Activated naive CD4-positive, alpha-beta T cell treated with anti-CD3 and anti-CD28 coated beads, Interleukin-2, amount 50 U/mL, for 16 hours (primary cell): ENCODE measurements around the gene CEACAM19.
A peak's percentile ranks its signal among the peaks of the same experiment; 100 is the strongest.
"Not testable (repeated sequence)": the region's sequence is repeated elsewhere in the genome, so short reads cannot be mapped to it uniquely, and the experiment has no call there.

Experiments
- DNase-seq: peaks from one replicate; pipeline ENCODE4 v3.0.0-alpha.2; 2020

CEACAM19 gene

DNA sequence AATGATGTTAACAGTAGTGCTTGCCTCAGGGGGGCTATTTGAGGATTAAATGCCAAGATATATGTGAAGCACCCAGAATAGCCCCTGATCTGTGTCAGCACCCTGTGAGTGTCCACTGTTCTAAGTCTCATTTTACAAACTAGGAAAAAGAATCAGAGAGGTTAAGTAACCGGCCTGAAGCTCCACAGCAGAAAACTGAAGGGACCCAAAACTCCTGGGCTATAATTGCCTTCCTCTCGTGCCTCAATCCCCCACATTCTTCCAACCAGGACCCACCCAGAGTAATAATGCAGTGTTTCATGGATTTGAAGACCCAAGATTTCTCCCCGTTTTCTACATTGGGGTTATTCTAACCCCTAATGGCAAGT lies 25.2 kb upstream of the CEACAM19 start:
- DNase-seq = no peak

DNA sequence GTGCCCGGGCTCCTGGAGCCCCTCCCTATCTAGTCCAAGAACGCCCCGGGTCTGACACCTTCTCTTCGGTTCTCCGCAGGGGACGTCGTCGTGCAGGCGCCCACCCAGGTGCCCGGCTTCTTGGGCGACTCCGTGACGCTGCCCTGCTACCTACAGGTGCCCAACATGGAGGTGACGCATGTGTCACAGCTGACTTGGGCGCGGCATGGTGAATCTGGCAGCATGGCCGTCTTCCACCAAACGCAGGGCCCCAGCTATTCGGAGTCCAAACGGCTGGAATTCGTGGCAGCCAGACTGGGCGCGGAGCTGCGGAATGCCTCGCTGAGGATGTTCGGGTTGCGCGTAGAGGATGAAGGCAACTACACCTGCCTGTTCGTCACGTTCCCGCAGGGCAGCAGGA lies 24.1 kb upstream of the CEACAM19 start:
- DNase-seq = no peak

DNA sequence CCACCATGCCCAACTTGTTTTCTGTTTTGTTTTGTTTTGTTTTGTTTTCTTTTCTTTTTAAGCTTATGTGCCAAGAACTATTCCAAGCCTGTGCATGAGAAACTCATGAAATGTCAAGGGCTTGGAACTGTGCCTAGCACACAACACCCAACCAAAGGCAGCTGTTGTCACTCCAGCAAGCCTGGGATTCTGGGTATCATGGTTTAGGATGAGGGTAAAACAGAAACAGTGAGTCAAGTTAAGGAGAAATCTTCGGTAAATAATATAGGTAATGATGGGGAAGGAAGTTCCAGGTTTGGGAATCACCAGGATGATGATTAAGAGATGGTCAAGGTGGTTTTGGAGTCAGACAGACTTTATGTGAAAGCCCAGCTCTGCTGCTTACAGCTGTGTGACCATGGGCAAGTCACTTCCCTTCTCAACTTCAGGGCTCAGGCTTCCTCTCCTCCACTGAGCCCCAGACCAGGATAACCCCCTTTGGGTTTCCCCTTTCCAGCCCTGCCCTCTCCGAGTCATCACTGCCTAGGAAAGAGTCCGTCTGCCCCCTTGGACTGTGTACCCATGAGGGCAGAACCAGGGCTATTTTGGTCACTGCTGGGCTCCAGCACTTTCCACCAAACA lies 22.5 kb upstream of the CEACAM19 start:
- no peak for DNase-seq

DNA sequence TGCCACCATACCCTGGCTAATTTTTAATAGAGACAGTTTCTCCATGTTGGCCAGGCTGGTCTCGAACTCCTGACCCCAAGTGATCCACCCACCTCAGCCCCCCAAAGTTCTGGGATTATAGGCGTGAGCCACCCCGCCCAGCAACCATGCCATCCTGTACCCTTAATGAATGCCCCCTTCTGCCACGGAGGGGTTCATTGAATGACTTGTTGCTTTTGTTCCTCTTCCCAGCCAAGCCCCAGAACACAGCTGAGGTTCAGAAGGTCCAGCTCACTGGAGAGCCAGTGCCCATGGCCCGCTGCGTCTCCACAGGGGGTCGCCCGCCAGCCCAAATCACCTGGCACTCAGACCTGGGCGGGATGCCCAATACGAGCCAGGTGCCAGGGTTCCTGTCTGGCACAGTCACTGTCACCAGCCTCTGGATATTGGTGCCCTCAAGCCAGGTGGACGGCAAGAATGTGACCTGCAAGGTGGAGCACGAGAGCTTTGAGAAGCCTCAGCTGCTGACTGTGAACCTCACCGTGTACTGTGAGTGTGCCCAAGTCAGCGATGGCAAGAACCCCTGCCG lies 21.6 kb upstream of the CEACAM19 start:
- DNase-seq = no peak

DNA sequence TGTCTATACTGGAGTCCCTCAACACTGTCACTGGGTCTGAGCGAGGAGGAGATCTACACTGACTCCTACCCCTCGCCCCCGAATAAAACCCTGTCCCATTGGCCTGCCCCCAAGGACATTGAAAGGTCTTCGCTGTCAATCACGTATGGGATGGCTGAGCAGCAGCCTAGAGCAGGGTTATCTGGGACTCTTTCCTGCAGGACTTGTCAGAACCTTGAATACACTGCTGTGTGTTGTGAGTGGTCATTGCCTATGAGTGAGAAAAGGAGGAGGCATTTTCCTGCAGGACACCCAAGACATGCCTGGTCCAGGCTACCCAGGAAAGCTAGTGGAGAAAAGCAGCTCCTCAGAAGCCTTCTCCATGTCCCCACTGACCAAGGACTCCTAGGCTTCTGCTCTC lies 17.9 kb upstream of the CEACAM19 start:
- DNase-seq = no peak

DNA sequence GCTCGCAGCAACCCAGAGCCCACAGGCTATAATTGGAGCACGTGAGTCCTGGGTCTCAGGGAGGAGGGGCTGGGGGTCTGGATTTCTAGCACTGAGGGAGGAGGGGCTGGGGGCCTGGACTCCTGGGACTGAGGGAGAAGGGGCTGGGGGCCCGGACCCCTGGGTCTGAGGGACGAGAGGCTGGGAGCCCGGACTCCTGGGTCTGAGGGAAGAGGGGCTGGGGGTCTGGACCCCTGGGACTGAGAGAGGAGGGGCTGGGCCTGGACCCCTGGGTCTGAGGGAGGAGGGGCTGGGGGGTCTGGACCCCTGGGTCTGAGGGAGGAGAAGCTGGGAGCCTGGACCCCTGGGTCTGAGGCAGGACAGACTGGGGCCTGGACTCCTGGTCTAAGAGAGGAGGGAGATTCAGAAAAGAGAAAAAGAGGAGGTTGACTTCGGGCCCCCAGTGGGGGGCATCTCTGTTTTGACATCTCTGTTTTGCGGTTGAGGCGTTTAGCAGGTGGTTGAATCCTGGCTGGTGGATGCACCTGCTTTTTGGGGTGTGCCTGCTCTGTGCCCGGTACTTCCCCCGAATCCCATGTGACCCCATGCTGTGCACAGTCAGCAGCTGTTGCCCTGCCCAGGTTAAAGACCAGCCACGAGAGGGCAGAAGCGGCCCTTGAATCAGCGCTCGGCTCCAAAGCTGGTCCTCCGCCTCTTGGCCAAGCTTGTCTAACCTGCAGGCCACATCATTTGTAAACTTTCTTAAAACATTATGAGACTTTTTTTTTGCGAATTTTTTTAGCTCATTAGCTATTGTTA lies 17.1 kb upstream of the CEACAM19 start:
- peak; percentile 67 for DNase-seq

DNA sequence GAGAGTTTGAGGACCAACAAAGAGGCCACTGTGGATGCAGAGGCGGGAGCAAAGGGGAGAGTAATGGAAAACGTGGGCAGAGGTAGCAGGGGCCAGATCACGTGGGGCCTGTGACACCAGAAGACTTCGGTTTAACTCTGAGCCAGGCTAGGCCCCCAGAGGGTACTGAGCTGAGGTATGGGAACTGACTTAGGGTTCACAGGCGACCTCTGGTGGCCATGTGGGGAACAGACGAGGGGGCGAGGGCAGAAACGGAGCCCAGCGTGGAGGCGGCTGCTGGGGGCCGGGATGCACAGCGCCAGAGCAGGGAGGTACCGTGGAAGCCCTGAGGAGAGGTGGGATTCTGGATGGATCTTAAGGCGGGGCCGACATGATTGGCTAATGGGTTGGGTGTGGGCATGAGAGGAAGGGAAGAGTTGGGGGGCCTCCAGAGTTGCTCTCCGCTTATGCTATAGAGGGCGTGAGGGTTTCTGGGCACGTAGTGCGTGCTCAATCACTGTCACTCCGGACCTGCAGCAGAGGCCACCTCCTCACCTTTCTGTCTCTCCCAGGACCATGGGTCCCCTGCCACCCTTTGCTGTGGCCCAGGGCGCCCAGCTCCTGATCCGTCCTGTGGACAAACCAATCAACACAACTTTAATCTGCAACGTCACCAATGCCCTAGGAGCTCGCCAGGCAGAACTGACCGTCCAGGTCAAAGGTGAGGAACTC lies 13.9 kb upstream of the CEACAM19 start:
- DNase-seq = peak; percentile 73

DNA sequence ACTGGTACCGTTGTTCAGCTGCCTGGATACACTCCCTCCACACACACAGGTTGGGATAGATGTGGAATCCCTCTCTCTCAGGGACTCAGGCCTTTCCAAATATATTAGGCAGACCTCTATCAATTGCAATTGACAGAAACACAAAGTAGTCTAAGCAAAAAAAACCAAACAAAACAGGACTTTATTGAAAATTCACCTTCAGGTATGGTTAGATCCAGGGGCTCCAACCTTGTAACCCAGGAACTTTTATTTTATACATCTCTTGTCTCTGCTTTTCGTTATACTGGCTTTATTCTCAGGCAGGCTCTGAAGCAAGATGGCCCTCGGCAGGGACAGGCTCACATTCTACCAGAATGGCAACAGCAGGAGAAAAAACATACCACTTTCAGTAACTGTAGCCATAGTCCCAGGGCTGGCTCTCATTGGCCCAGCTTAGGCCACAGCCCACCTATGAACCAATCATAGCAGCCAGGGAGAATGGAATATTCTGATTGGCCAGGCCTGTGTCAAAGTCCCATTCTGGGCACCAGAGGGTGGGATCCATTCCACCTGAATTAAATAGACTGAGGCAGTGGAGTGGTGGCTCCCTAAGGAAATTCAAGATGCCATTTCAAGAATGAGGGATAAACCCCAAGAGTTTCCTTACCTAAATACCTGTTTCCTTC lies 13.1 kb upstream of the CEACAM19 start:
- DNase-seq = no peak

DNA sequence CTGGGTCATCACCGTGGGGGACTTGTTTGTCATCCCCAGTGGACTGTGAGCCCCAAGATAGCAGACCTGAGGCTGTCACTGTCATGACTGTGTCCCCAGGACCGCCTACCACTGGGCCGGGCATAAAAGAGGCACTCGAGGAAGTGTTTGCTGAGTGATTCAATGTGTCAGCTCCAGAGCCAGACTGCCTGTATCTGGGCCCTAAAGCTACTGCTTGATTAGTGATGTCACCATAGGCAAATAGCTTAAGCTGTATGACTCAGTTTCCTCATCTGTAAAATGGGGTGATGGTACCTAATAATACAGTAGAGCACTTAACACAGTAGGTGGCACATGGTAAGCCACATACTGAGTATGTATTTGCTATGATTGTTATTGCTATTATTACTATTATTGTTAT lies 11.2 kb upstream of the CEACAM19 start:
- DNase-seq = no peak

DNA sequence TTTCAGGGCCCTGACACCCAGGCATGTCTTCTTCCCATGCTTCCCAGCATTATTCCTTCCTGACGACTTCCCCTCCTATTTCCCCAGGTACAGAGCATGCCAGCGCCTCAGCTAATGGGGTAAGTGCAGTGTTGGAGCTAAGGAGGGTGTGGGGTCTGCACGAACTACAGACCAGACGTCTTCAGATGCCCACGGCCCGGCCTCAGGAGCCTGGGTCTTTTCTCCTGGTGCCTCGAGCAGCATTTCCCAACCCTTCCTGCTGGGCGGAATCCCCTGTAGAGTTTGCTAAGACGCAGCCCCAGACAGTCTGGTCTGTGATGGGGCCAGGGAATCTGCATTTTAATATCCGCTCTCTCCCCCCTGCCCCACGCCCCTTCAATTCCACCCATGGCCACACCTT lies 10.1 kb upstream of the CEACAM19 start:
- DNase-seq = no peak

DNA sequence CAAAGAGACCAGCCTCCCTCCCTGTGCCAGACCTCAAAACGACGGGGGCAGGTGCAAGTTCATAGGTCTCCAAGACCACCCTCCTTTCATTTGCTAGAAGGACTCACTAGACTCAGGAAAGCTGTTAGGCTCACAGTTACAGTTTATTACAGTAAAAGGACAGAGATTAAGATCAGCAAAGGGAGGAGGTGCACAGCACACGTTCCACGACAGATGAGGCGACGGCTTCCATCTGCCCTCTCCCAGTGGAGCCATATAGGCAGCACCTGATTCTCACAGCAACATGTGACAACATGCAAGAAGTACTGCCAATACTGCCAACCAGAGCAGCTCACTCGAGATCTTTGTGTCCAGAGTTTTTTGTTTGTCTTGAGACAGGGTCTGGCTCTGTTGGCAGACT lies 9.4 kb upstream of the CEACAM19 start:
- DNase-seq = no peak

DNA sequence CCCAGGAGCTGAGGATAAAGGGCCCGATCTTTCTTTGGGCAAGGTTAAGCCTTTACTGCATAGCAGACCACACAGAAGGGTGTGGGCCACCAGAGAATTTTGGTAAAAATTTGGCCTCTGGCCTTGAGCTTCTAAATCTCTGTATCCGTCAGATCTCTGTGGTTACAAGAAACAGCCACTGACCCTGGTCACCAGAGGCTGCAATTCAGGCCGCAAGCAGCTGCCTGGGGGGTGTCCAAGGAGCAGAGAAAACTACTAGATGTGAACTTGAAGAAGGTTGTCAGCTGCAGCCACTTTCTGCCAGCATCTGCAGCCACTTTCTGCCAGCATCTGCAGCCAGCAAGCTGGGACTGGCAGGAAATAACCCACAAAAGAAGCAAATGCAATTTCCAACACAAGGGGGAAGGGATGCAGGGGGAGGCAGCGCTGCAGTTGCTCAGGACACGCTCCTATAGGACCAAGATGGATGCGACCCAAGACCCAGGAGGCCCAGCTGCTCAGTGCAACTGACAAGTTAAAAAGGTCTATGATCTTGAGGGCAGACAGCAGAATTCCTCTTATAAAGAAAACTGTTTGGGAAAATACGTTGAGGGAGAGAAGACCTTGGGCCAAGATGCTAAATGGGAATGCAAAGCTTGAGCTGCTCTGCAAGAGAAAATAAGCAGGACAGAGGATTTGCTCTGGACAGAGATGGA lies 8.4 kb upstream of the CEACAM19 start:
- no peak for DNase-seq

DNA sequence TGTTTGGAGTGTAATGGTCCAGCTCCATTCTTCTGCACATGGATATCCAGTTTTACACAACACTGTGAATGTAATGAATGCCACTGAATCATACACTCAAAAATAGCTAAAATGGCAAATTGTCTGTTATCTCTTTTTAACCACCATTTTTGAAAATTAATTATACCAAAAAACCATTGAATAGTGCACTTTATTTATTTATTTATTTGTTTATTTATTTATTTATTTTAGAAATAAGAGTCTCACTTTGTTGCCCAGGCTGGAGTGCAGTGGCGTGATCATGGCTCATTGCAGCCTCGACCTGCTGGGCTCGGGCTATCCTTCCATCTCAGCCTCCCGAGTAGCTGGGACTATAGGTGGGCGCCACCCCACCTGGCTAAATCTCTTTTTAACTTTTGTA lies 7.3 kb upstream of the CEACAM19 start:
- DNase-seq = no peak

DNA sequence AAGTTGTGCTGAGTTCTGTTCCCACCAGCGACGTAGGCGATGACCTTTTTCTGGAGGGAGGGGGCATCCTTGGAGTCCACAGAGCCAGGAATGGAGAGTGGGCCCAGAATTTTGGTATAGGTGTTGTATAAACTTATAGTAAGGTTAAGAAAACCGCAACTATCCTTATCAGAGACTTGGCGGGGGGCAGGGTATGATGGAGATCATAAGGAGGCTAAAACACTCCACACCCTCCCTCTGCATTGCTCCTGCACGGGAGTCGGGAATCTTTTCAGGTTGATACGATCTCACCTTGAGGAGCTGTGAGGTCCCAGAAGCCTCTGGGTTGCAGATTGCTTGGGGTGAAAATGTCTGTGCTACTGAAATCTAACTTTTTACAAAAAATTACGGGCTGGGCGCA lies 6.3 kb upstream of the CEACAM19 start:
- no peak for DNase-seq

DNA sequence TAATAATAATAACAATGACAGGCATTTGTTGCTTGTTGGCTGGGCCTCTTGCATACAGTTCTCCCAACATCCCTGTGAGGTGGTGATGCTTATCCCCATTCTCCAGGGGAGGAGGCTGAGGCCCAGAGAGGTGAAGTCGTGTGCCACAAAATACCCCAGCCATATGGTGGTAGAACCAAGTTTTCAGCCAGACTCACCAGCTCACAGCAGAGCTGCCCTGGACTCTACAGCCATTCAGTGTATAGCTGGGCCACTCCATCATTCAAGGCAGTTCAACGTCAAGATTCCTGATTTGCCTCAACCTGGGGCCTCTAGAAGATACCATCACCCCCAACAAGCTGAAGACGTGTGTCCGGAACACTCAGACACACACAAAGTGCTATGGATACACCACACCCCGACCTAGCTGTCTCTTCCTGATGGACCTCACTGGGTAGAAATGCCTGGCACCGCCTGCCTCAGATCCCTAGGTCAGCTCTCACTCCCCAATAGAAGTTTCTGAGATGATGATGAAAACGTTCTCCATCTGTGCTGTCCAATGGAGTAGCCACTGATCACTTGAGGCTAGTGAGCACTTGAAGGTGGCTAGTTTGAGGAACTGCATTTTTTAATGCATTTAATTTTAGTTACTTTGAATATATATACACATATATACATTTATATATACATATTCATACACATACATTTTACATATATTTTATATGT lies 4.3 kb upstream of the CEACAM19 start:
- no peak for DNase-seq

DNA sequence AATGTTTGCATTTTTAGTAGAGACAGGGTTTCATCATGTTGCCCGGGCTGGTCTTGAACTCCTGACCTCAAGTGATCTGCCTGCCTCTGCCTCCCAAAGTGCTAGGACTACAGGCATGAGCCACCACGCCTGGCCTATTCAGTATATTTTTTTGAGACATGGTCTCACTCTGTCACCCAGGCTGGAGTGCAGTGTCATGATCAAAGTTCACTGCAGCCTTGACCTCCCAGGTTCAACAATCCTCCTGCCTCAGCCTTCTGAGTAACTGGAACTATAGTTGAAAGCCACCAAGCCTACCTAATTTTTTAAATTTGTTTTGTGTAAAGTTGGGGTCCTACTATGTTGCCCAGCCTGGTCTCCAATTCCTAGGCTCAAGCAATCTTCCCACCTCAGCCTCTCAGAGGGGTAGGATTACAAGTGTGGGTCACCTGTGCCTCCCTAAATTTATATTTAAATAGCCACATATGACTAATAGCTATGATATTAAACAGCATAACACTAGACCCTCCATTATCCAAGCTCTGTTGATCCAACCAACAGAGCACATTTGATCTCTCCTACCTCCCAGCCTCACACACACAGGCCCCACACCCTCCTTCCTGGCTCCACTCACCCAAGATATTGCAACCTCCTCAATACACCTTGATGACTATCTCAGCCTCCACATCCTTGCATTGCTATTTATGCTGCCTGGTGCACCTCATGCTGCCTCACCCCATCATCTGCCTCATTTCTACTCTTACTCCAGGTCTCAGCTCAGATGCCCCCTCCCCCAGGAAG lies 2.1 kb upstream of the CEACAM19 start:
- no peak for DNase-seq

DNA sequence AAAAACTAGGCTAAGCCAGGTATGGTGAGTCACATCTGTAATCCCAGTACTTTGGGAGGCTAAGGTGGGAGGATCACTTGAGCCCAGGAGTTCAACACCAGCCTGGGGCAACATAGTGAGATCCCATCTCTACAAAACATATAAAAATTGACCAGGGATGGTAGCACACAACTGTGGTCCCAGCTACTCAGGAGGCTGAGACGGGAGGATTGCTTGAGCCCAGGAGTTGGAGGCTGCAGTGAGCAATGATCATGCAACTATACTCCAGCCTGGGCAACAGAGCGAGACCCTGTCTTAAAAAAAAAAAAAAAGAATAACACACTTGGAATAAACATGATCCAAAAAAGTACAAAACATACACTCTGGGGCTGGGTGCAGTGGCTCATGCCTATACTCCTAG lies 1.3 kb upstream of the CEACAM19 start:
- not testable (repeated sequence) for DNase-seq

DNA sequence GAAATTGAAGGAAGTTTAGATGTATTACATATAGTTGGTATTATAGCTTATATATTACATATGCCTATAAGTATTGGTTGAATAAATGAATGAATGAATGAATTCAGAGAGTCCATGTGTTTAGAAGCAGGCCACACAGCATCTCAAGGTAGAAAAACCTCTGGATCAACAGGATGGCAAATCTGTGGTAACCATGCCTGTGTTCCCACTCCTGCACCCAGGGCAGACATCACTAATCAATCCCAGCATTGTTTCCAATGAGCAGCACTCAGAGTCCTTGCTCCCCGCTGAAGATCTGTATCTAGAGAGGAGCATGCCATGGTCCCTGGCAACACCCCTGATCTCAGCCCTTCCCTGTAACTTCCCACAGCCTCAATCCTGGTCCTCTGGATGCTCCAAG lies 944 bp downstream of the CEACAM19 start:
- no peak for DNase-seq

DNA sequence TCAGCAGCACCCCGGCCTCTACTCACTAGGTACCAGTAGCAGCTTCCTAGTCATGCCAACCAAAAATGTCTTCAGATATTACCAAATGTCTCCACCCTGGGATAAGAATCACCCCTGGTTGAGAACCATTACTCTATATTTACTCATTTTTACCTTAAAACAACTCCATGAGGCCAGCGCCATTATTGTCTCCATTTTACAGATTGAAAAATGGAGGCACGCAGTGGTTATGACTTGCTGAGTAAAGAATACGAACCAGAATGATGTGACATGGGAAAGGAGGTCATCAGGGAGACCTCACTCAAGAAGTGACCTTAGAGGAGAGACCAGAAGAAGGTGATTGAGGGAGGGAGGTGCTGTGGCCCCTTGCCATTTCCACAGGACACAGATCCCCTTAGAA lies 2.2 kb downstream of the CEACAM19 start:
- DNase-seq = no peak

DNA sequence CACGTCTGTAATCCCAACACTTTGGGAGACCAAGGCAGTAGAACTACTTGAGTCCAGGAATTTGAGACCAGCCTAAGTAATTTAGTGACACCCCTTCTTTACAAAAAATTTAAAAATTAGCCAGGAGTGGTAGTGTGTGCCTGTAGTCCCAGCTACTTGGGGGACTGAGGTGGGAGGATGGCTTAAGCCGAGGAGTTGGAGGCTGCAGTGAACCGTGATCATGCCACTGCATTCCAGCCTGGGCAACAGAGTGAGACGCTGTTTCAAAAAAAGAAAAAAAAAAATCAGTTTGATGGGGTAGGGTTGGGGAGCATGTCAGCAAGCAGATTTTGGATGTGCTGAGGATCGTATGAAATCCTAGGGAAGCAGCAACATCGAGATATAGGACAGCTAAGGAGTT lies 4.2 kb downstream of the CEACAM19 start:
- DNase-seq = no peak
